Measurements from ENCODE around the gene ANK2.

ANK2 gene

GRCh38 chr4:113290666-113291065, 241.2 kb downstream of the ANK2 start:
- DNase-seq (ENCODE audit: low read depth), result no peak

- DNase-seq (ENCODE audit: low read depth), result no peak
Measured at GRCh38 chr4:113292371-113293042, 243.1 kb downstream of the ANK2 start.

GRCh38 chr4:113293043-113293560, 243.6 kb downstream of the ANK2 start:
- DNase-seq (ENCODE audit: low read depth), result no peak

- DNase-seq (ENCODE audit: low read depth), result no peak
Measured at GRCh38 chr4:113293674-113294073, 244.2 kb downstream of the ANK2 start.

- no peak for DNase-seq (ENCODE audit: low read depth)
Measured at GRCh38 chr4:113294908-113295307, 245.5 kb downstream of the ANK2 start.

GRCh38 chr4:113300471-113300928, 251.0 kb downstream of the ANK2 start:
- DNase-seq (ENCODE audit: low read depth), result no peak

GRCh38 chr4:113302051-113302450, 252.6 kb downstream of the ANK2 start:
- no peak for DNase-seq (ENCODE audit: low read depth)

- no peak for DNase-seq (ENCODE audit: low read depth)
Measured at GRCh38 chr4:113303315-113303714, 253.9 kb downstream of the ANK2 start.

GRCh38 chr4:113311047-113311446, 261.6 kb downstream of the ANK2 start:
- no peak for DNase-seq (ENCODE audit: low read depth)

- DNase-seq (ENCODE audit: low read depth), result no peak
Measured at GRCh38 chr4:113312529-113312928, 263.1 kb downstream of the ANK2 start.

- no peak for DNase-seq (ENCODE audit: low read depth)
Measured at GRCh38 chr4:113314426-113314825, 265.0 kb downstream of the ANK2 start.

GRCh38 chr4:113316879-113317278, 267.4 kb downstream of the ANK2 start:
- DNase-seq (ENCODE audit: low read depth), result no peak

GRCh38 chr4:113317523-113317922, 268.1 kb downstream of the ANK2 start:
- no peak for DNase-seq (ENCODE audit: low read depth)

GRCh38 chr4:113322736-113323135, 273.3 kb downstream of the ANK2 start:
- DNase-seq (ENCODE audit: low read depth), result no peak

- no peak for DNase-seq (ENCODE audit: low read depth)
Measured at GRCh38 chr4:113325876-113326615, 276.6 kb downstream of the ANK2 start.

- no peak for DNase-seq (ENCODE audit: low read depth)
Measured at GRCh38 chr4:113327494-113327893, 278.0 kb downstream of the ANK2 start.

GRCh38 chr4:113328514-113328913, 279.1 kb downstream of the ANK2 start:
- DNase-seq (ENCODE audit: low read depth), result no peak

GRCh38 chr4:113330200-113330599, 280.7 kb downstream of the ANK2 start:
- no peak for DNase-seq (ENCODE audit: low read depth)

GRCh38 chr4:113331811-113332210, 282.4 kb downstream of the ANK2 start:
- DNase-seq (ENCODE audit: low read depth), result no peak

- DNase-seq (ENCODE audit: low read depth), result no peak
Measured at GRCh38 chr4:113332701-113333100, 283.2 kb downstream of the ANK2 start.

- DNase-seq (ENCODE audit: low read depth), result no peak
Measured at GRCh38 chr4:113335746-113336145, 286.3 kb downstream of the ANK2 start.

GRCh38 chr4:113336556-113336955, 287.1 kb downstream of the ANK2 start:
- DNase-seq (ENCODE audit: low read depth), result no peak

- DNase-seq (ENCODE audit: low read depth), result no peak
Measured at GRCh38 chr4:113339430-113339813, 290.0 kb downstream of the ANK2 start.
